Pericardium fibroblast (primary cell): ENCODE data around the gene IHH. TPM values are rescaled to one million over a fixed set of nuclear protein-coding genes. Genes with fewer than 3 reads are reported as not detected.

Source experiments
- total RNA-seq: library from RNA; depleted of rRNA; stranded (reverse); fragments of >200 nt; gene quantifications from 2 replicates; pipeline ENCODE4 v1.2.3, GENCODE V29; 2015

IHH gene
- 0.12 TPM in 1 of 2 replicates, not detected in the other for total RNA-seq

GRCh38 chr2:219060821-219061791 is at the start of gene IHH:
Gene IHH (minus strand): TSS chr2:219060921. CDS start chr2:219060467, 454 bp downstream.

GRCh38 chr2:219041252-219041651 is 19.5 kb downstream of the IHH start, which contains the start of gene CFAP65:
Gene CFAP65 (minus strand): TSS chr2:219041516. CDS start chr2:219039048, 2,468 bp downstream.

Other genes with a start within 250 kb of the IHH start
- gene PRKAG3, start 229.1 kb downstream of the IHH start, total RNA-seq = not detected in 2 replicates
- gene WNT6, start 201.1 kb downstream of the IHH start, total RNA-seq = not detected in 2 replicates
- not detected in 2 replicates for gene WNT10A, start 180.1 kb downstream of the IHH start, total RNA-seq
- not detected in 2 replicates for gene CDK5R2, start 101.3 kb downstream of the IHH start, total RNA-seq
- not detected in 2 replicates for gene FEV, start 75.7 kb downstream of the IHH start, total RNA-seq
- gene CRYBA2, start 67.5 kb downstream of the IHH start, total RNA-seq = not detected in 2 replicates
- gene CFAP65, start 19.4 kb downstream of the IHH start, total RNA-seq = not detected in 2 replicates
- gene NHEJ1, start 99.9 kb upstream of the IHH start, total RNA-seq = 20.0 and 24.2 TPM in 2 replicates
- gene SLC23A3, start 109.1 kb upstream of the IHH start, total RNA-seq = 0.09 and 0.12 TPM in 2 replicates
- 20.2 and 24.2 TPM in 2 replicates for gene CNPPD1, start 116.0 kb upstream of the IHH start, total RNA-seq
- gene RETREG2, start 117.4 kb upstream of the IHH start, total RNA-seq = 40.9 and 47.1 TPM in 2 replicates
- gene ZFAND2B, start 145.9 kb upstream of the IHH start, total RNA-seq = 26.0 and 28.9 TPM in 2 replicates
- gene ABCB6, start 158.0 kb upstream of the IHH start, total RNA-seq = 22.0 and 33.0 TPM in 2 replicates
- gene ATG9A, start 168.7 kb upstream of the IHH start, total RNA-seq = 50.3 and 60.6 TPM in 2 replicates
- gene ANKZF1, start 168.9 kb upstream of the IHH start, total RNA-seq = 32.1 and 33.6 TPM in 2 replicates
- gene GLB1L, start 184.5 kb upstream of the IHH start, total RNA-seq = 13.0 and 24.3 TPM in 2 replicates
- gene STK16, start 184.6 kb upstream of the IHH start, total RNA-seq = 12.2 and 13.4 TPM in 2 replicates
- gene TUBA4B, start 192.3 kb upstream of the IHH start, total RNA-seq = not detected in 2 replicates
- 2.0 and 6.0 TPM in 2 replicates for gene TUBA4A, start 193.0 kb upstream of the IHH start, total RNA-seq
- 31.4 and 35.7 TPM in 2 replicates for gene DNAJB2, start 218.4 kb upstream of the IHH start, total RNA-seq
- gene PTPRN, start 248.5 kb upstream of the IHH start, total RNA-seq = 4.6 and 6.0 TPM in 2 replicates